ENCODE measurements around the gene TMEM181.
A peak's percentile ranks its signal among the peaks of the same experiment; 100 is the strongest.
"Not testable (repeated sequence)": the region's sequence is repeated elsewhere in the genome, so short reads cannot be mapped to it uniquely, and the experiment has no call there.

TMEM181 gene, protein sequence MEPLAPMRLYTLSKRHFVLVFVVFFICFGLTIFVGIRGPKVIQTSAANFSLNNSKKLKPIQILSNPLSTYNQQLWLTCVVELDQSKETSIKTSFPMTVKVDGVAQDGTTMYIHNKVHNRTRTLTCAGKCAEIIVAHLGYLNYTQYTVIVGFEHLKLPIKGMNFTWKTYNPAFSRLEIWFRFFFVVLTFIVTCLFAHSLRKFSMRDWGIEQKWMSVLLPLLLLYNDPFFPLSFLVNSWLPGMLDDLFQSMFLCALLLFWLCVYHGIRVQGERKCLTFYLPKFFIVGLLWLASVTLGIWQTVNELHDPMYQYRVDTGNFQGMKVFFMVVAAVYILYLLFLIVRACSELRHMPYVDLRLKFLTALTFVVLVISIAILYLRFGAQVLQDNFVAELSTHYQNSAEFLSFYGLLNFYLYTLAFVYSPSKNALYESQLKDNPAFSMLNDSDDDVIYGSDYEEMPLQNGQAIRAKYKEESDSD

GRCh38 chr6:158559895-158560835 is at the start of gene TMEM181:
TMEM181 (plus strand) TSS chr6:158560091; CDS start chr6:158560225, 134 bp downstream.
- H3K4me3 ChIP-seq (ENCODE audit: low read depth, low read length): peak within 1 kb of the TSS; percentile 80
- DNase-seq (ENCODE audit: low read depth): peak; percentile 43

GRCh38 chr6:158512809-158513208 is 47.1 kb upstream of the TMEM181 start:
- DNase-seq (ENCODE audit: low read depth): no peak

DNA sequence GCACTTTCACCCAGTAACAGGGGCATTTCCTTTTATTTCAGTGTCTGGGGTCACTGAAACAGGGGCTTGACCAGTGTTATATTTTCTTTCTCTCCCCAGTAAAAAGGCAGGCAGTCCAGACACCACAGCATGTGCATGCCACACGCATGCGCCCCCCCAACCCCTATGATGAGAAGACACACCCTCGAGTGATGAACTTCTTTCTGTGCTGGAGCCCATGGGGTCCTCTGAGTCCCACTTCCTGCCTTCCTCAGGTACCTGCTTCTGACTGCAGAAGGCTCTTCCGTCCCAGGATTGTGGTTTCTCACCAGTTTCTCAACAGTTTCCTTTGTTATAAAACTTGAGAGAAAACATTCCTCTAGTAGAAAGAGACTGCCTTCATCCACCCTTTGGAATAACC is 45.7 kb upstream of the TMEM181 start:
- no peak overlapping the region for H3K4me3 ChIP-seq (ENCODE audit: low read depth, low read length)
- no peak for DNase-seq (ENCODE audit: low read depth)

More at GRCh38 chr6:158512809-158513208, 47.1 kb upstream of the TMEM181 start:
- no peak overlapping the region for H3K4me3 ChIP-seq (ENCODE audit: low read depth, low read length)

- H3K4me3 ChIP-seq (ENCODE audit: low read depth, low read length): no peak overlapping the region
- DNase-seq (ENCODE audit: low read depth): no peak
Measured at GRCh38 chr6:158514991-158515390, 44.9 kb upstream of the TMEM181 start.

- DNase-seq (ENCODE audit: low read depth): no peak
- peak overlapping the region; percentile 1 for H3K4me3 ChIP-seq (ENCODE audit: low read depth, low read length)
Measured at GRCh38 chr6:158516098-158516497, 43.8 kb upstream of the TMEM181 start.

- H3K4me3 ChIP-seq (ENCODE audit: low read depth, low read length): no peak overlapping the region
- DNase-seq (ENCODE audit: low read depth): no peak
Measured at GRCh38 chr6:158517038-158517437, 42.9 kb upstream of the TMEM181 start.

DNA sequence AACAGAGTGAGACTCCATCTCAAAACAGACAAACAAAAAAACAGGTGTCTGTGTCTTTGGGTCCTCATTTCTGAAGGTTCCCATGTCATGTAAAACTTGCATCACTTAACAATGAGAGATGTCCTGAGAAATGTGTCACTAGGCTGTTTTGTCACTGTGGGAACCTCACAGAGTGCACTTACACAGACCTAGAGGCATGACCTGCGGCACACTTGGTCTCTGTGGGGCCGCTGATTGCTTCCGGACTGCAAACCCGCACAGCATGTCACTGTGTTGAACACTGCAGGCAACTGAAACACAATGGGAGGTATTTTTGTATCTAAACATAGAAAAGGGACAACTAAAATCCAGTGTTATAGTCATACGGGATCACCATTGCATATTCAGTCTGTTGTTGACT is 42.3 kb upstream of the TMEM181 start:
- no peak overlapping the region for H3K4me3 ChIP-seq (ENCODE audit: low read depth, low read length)
- no peak for DNase-seq (ENCODE audit: low read depth)

- peak; percentile 48 for DNase-seq (ENCODE audit: low read depth)
- peak overlapping the region; percentile 40 for H3K4me3 ChIP-seq (ENCODE audit: low read depth, low read length)
Measured at GRCh38 chr6:158518191-158519127, 41.4 kb upstream of the TMEM181 start.

GRCh38 chr6:158519300-158519699 is 40.6 kb upstream of the TMEM181 start:
- no peak for DNase-seq (ENCODE audit: low read depth)
- no peak overlapping the region for H3K4me3 ChIP-seq (ENCODE audit: low read depth, low read length)

DNA sequence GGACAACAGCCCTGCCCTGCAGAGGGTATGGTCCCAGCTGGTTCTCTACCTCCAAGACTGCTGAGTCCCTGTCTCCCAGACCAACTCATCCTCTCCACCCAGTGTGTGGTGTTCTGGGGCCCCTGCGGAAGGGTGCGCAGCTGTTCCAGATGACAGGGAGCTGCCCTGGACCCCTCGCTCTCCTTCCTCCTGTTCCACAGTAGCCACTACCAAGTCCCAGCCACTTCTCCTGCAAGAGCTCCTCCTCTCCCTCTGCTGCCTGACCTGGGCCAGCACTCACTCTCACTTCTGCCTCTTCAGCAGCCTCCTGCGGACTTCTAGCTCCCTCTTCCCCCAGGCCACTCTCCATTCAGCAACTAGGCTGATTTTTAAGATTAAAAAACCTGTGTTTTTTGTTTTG is 40.1 kb upstream of the TMEM181 start:
- DNase-seq (ENCODE audit: low read depth): no peak
- no peak overlapping the region for H3K4me3 ChIP-seq (ENCODE audit: low read depth, low read length)

- H3K4me3 ChIP-seq (ENCODE audit: low read depth, low read length); DNase-seq (ENCODE audit: low read depth): not testable (repeated sequence)
Measured at GRCh38 chr6:158520975-158521374, 38.9 kb upstream of the TMEM181 start.

DNA sequence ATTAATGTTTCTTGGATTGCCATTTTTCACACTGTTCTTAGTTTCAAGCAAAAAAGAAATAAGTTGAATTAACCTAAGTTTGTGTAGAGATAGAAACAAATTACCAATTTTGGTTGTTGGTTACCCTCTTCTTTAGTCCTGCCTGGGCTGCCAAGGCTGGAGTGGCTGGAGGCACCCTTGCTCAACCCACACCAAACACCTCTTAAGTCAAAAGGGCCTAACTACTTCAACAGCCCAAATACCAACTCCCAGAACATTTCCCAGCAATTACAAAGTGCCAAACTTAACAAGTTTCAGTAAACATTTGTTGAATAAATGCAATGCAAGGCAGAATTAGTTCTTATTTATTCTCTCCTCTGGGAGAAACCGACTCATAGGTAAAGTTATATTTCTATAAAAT is 38.1 kb upstream of the TMEM181 start:
- no peak overlapping the region for H3K4me3 ChIP-seq (ENCODE audit: low read depth, low read length)
- DNase-seq (ENCODE audit: low read depth): no peak

DNA sequence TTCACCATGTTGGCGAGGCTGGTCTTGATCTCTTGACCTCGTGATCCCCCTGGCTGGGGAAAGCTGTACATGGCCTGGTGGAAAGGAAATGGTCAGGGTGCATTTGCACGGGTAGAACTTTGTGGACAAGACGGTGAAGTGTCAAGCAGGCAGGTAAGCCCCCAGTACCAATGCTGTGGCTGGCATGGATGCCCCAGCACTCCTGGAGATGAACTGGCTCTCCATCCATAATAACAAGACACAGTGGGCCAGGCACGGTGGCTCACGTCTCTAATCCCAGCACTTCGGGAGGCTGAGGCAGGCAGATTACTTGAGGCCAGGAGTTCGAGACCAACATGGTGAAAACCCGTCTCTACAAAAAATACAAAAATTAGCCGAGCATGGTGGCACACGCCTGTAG is 37.3 kb upstream of the TMEM181 start:
- DNase-seq (ENCODE audit: low read depth): no peak
- H3K4me3 ChIP-seq (ENCODE audit: low read depth, low read length): no peak overlapping the region

- no peak for DNase-seq (ENCODE audit: low read depth)
Measured at GRCh38 chr6:158524311-158524710, 35.6 kb upstream of the TMEM181 start.

GRCh38 chr6:158527858-158528257 is 32.0 kb upstream of the TMEM181 start:
- not testable (repeated sequence) for DNase-seq (ENCODE audit: low read depth); H3K4me3 ChIP-seq (ENCODE audit: low read depth, low read length)

More at GRCh38 chr6:158524311-158524710, 35.6 kb upstream of the TMEM181 start:
- H3K4me3 ChIP-seq (ENCODE audit: low read depth, low read length): no peak overlapping the region

GRCh38 chr6:158528826-158529225 is 31.1 kb upstream of the TMEM181 start:
- no peak for DNase-seq (ENCODE audit: low read depth)
- H3K4me3 ChIP-seq (ENCODE audit: low read depth, low read length): no peak overlapping the region

GRCh38 chr6:158529629-158530028 is 30.3 kb upstream of the TMEM181 start:
- no peak for DNase-seq (ENCODE audit: low read depth)
- H3K4me3 ChIP-seq (ENCODE audit: low read depth, low read length): no peak overlapping the region

DNA sequence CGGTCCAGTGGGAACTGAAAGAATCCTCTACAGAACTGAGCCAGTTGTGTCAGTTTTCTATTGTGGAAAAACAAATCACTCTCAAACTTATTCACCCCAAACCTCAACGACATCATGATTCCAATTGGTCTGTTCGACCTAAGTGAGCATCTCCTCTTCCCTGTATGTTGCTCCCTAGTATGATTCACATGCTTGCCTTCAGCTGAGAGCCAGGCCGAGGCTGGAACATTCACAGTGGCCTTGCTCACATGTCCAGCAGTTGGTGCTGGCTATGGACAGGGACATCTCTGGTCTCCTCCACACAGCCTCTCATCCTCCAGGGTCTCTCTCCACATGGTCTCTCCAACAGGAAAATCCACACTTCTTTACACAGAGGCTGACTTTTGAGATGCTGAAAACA is 28.3 kb upstream of the TMEM181 start:
- H3K4me3 ChIP-seq (ENCODE audit: low read depth, low read length): no peak overlapping the region
- no peak for DNase-seq (ENCODE audit: low read depth)

- no peak for DNase-seq (ENCODE audit: low read depth)
- H3K4me3 ChIP-seq (ENCODE audit: low read depth, low read length): no peak overlapping the region
Measured at GRCh38 chr6:158531970-158532369, 27.9 kb upstream of the TMEM181 start.
